ENCODE measurements around the gene GRK1. TPM values are rescaled to one million over a fixed set of nuclear protein-coding genes. Genes with fewer than 3 reads are reported as not detected.
A peak's percentile ranks its signal among the peaks of the same experiment; 100 is the strongest.

GRK1 gene
- total RNA-seq, 4 donors from 2014 or later = not detected

- 84% methylated on average over 3 of the region's 3 CpGs; no CpG with 5 or more reads in 1 of the 2 donors for WGBS, 2 donors (ENCODE audit: low coverage in 1 of 2)
- Histone ChIP-seq H3K27me3 (no peaks in the 10 kb centered on the region), H3K4me1 (peaks cover 0 to 13% (median 2%) of the 10 kb centered on the region in 4 donors), H3K4me3 (no peak overlapping the region), H3K9me3 (peaks cover 0 to 5% of the 10 kb centered on the region in 2 donors), H3K36me3 (no peaks in the 10 kb centered on the region), H3K27ac (no peak overlapping the region)
- TF ChIP-seq POLR2A (IDR thresholded peaks at IDR 0.05) (no peak), POLR2AphosphoS5 (IDR thresholded peaks at IDR 0.05) (no peak), EP300 (IDR thresholded peaks at IDR 0.05; ENCODE audit: low read depth) (no peak), CTCF (IDR thresholded peaks at IDR 0.05) (no peak)
- intact Hi-C loops (cut with DNase I; ENCODE audit: low total_unique reads) = no loop called here
- peak; percentile 5 for DNase-seq
- in situ Hi-C loops (cut with MboI; ENCODE audit: low pct_ligation_motif_present in 1 of 4, low pct_unique_long_range_greater_than_20kb in 1 of 4, low sequenced_read_pairs in 3 of 4) = no loop called here
Measured at GRCh38 chr13:113665597-113666328, 1.3 kb upstream of the GRK1 start.

GRCh38 chr13:113666329-113666670 is 719 bp upstream of the GRK1 start:
- DNase-seq = peak; percentile 4
- intact Hi-C loops (cut with DNase I; ENCODE audit: low total_unique reads) = no loop called here
- no peaks in the 10 kb centered on the region for H3K36me3 ChIP-seq
- H3K27ac ChIP-seq = no peak overlapping the region
- TF ChIP-seq CTCF (IDR thresholded peaks at IDR 0.05) (no peak), EP300 (IDR thresholded peaks at IDR 0.05; ENCODE audit: low read depth) (no peak), POLR2A (IDR thresholded peaks at IDR 0.05) (no peak), POLR2AphosphoS5 (IDR thresholded peaks at IDR 0.05) (no peak)
- peaks cover 0 to 5% of the 10 kb centered on the region in 2 donors for H3K9me3 ChIP-seq
- no peaks in the 10 kb centered on the region for H3K27me3 ChIP-seq
- H3K4me3 ChIP-seq = no peak overlapping the region
- in situ Hi-C loops (cut with MboI; ENCODE audit: low pct_ligation_motif_present in 1 of 4, low pct_unique_long_range_greater_than_20kb in 1 of 4, low sequenced_read_pairs in 3 of 4) = no loop called here
- 71% methylated on average over 2 of the region's 2 CpGs; no CpG with 5 or more reads in 1 of the 2 donors for WGBS, 2 donors (ENCODE audit: low coverage in 1 of 2)
- H3K4me1 ChIP-seq = peaks cover 0 to 13% (median 2%) of the 10 kb centered on the region in 4 donors

- no peaks in the 10 kb centered on the region for H3K27me3 ChIP-seq
- H3K4me3 ChIP-seq = no peak overlapping the region
- in situ Hi-C loops (cut with MboI; ENCODE audit: low pct_ligation_motif_present in 1 of 4, low pct_unique_long_range_greater_than_20kb in 1 of 4, low sequenced_read_pairs in 3 of 4) = no loop called here
- H3K4me1 ChIP-seq = peaks cover 0 to 13% (median 2%) of the 10 kb centered on the region in 4 donors
- no peak for TF ChIP-seq CTCF (IDR thresholded peaks at IDR 0.05)
- no peak for TF ChIP-seq POLR2AphosphoS5 (IDR thresholded peaks at IDR 0.05)
- no peak for TF ChIP-seq EP300 (IDR thresholded peaks at IDR 0.05; ENCODE audit: low read depth)
- no peak for TF ChIP-seq POLR2A (IDR thresholded peaks at IDR 0.05)
- no peaks in the 10 kb centered on the region for H3K36me3 ChIP-seq
- peak; percentile 4 for DNase-seq
- WGBS, 2 donors (ENCODE audit: low coverage in 1 of 2) = 91 to 100% methylated on average over 3 to 29 of the region's 29 CpGs
- intact Hi-C loops (cut with DNase I; ENCODE audit: low total_unique reads) = no loop called here
- H3K9me3 ChIP-seq = no peaks in the 10 kb centered on the region
- H3K27ac ChIP-seq = no peak overlapping the region
Measured at GRCh38 chr13:113667771-113668490, 912 bp downstream of the GRK1 start.

- in situ Hi-C loops (cut with MboI; ENCODE audit: low pct_ligation_motif_present in 1 of 4, low pct_unique_long_range_greater_than_20kb in 1 of 4, low sequenced_read_pairs in 3 of 4) = no loop called here
Measured at GRCh38 chr13:113668491-113668971, 1.5 kb downstream of the GRK1 start.

More at GRCh38 chr13:113668491-113668971, 1.5 kb downstream of the GRK1 start:
- intact Hi-C loops (cut with DNase I; ENCODE audit: low total_unique reads) = no loop called here
- no peaks in the 10 kb centered on the region for H3K27me3 ChIP-seq
- 71 to 83% methylated on average over 6 to 24 of the region's 24 CpGs for WGBS, 2 donors (ENCODE audit: low coverage in 1 of 2)
- TF ChIP-seq POLR2AphosphoS5 (IDR thresholded peaks at IDR 0.05) = no peak
- no peak for TF ChIP-seq CTCF (IDR thresholded peaks at IDR 0.05)
- TF ChIP-seq POLR2A (IDR thresholded peaks at IDR 0.05) = no peak
- no peak for TF ChIP-seq EP300 (IDR thresholded peaks at IDR 0.05; ENCODE audit: low read depth)
- H3K4me3 ChIP-seq = no peak overlapping the region
- H3K4me1 ChIP-seq = peaks cover 0 to 13% (median 2%) of the 10 kb centered on the region in 4 donors
- no peak overlapping the region for H3K27ac ChIP-seq
- no peaks in the 10 kb centered on the region for H3K9me3 ChIP-seq
- DNase-seq = peak; percentile 3
- H3K36me3 ChIP-seq = no peaks in the 10 kb centered on the region
